IMR-90 (cell line): ENCODE data around the gene SEPHS1. TPM values are rescaled to one million over a fixed set of nuclear protein-coding genes. Genes with fewer than 3 reads are reported as not detected.

Experiments
- ATAC-seq: fragments of 200-7000 bp; cut with Tn5 transposase; 2 replicates; pipeline ENCODE4 v1.9.1; 2020; ENCODE audit warnings: low read depth, mild to moderate bottlenecking, moderate library complexity
- BruUV-seq: library from RNA; stranded (reverse); fragments of 400-500 nt; replicated peaks from 2 replicates; lab custom pipeline; 2021; lab: Mats Ljungman, UMichigan
- CTCF ChIA-PET: fragments of 300-600 bp; formaldehyde crosslinking; extraction: SDS; loops from one replicate; lab custom pipeline; 2021; ENCODE audit warnings: antibody characterized with exemption; lab: Yijun Ruan, JAX
- POLR2A ChIA-PET: fragments of 300-600 bp; sonication (Branson Sonifier 250); formaldehyde crosslinking; loops from one replicate; lab custom pipeline; 2022; ENCODE audit warnings: antibody characterized with exemption; ENCODE audit not compliant: unreplicated experiment; lab: Charles Lee
- DNase-seq: peaks from one replicate; pipeline ENCODE4 v3.0.0; 2013
- H2AFZ ChIP-seq: replicated peaks from 2 replicates; pipeline ENCODE3; 2013; ENCODE audit warnings: low read length, mild to moderate bottlenecking; ENCODE audit not compliant: poor library complexity
- H2AK5ac ChIP-seq: 2 replicates; pipeline ENCODE4 v1.6.1; 2013; ENCODE audit warnings: low read depth, low read length, inconsistent platforms
- H2AK9ac ChIP-seq: replicated peaks from 2 replicates; pipeline ENCODE3; 2013; ENCODE audit warnings: mild to moderate bottlenecking, low read depth, low read length, moderate library complexity; ENCODE audit not compliant: poor library complexity
- H2BK120ac ChIP-seq: 2 replicates; pipeline ENCODE4 v1.6.1; 2013; ENCODE audit warnings: low read depth, low read length, inconsistent platforms
- H2BK15ac ChIP-seq: 3 replicates; pipeline ENCODE4 v1.6.1; 2013; ENCODE audit warnings: low read depth, low read length, inconsistent platforms
- H2BK20ac ChIP-seq: 2 replicates; pipeline ENCODE4 v1.6.1; 2013; ENCODE audit warnings: low read depth, mild to moderate bottlenecking, inconsistent platforms, low read length, moderate library complexity
- H2BK5ac ChIP-seq: 2 replicates; pipeline ENCODE4 v1.6.1; 2013; ENCODE audit warnings: mild to moderate bottlenecking, low read depth, low read length, inconsistent platforms; ENCODE audit not compliant: poor library complexity, severe bottlenecking
- H3K14ac ChIP-seq: replicated peaks from 2 replicates; pipeline ENCODE4 v1.6.1; 2013; ENCODE audit warnings: low read depth, low read length, inconsistent platforms
- H3K18ac ChIP-seq: 2 replicates; pipeline ENCODE4 v1.6.1; 2013; ENCODE audit warnings: low read depth, low read length, control low read depth
- H3K23ac ChIP-seq: 2 replicates; pipeline ENCODE4 v1.6.1; 2013; ENCODE audit warnings: low read depth, low read length, inconsistent platforms
- H3K27ac ChIP-seq: 2 replicates; pipeline ENCODE4 v1.5.1; 2013; ENCODE audit warnings: mild to moderate bottlenecking, control low read depth, low read length; ENCODE audit not compliant: insufficient read depth
- H3K27me3 ChIP-seq: 2 replicates; pipeline ENCODE4 v1.6.1; 2013; ENCODE audit warnings: low read length; ENCODE audit not compliant: control insufficient read depth, insufficient read depth
- H3K36me3 ChIP-seq: 2 replicates; pipeline ENCODE4 v1.6.1; 2013; ENCODE audit warnings: low read length, mixed read lengths; ENCODE audit not compliant: control insufficient read depth, insufficient read depth
- H3K4ac ChIP-seq: 2 replicates; pipeline ENCODE4 v1.6.1; 2013; ENCODE audit warnings: low read depth, low read length, inconsistent platforms
- H3K4me1 ChIP-seq: 2 replicates; pipeline ENCODE4 v1.6.1; 2013; ENCODE audit warnings: low read length, mixed read lengths; ENCODE audit not compliant: control insufficient read depth, insufficient read depth
- H3K4me2 ChIP-seq: 2 replicates; pipeline ENCODE4 v1.6.1; 2013; ENCODE audit warnings: low read depth, mild to moderate bottlenecking, control low read depth, low read length, moderate library complexity
- H3K4me3 ChIP-seq: 2 replicates; pipeline ENCODE4 v1.5.1; 2013; ENCODE audit warnings: low read depth, mild to moderate bottlenecking, control low read depth, low read length, moderate library complexity; ENCODE audit not compliant: insufficient read depth
- H3K56ac ChIP-seq: 2 replicates; pipeline ENCODE4 v1.6.1; 2013; ENCODE audit warnings: low read length, inconsistent platforms; ENCODE audit not compliant: insufficient read depth; ENCODE audit errors: extremely low read depth
- H3K79me1 ChIP-seq, 2 experiments: 2 replicates each; pipeline ENCODE4 v1.6.1; 2013; ENCODE audit warnings: low read length in 2 of 2, inconsistent platforms in 1 of 2, low read depth in 1 of 2
- H3K9ac ChIP-seq: 2 replicates; pipeline ENCODE4 v1.6.1; 2013; ENCODE audit warnings: low read depth, low read length, control low read depth
- H3K9me1 ChIP-seq: 2 replicates; pipeline ENCODE4 v1.6.1; 2013; ENCODE audit warnings: low read length, inconsistent platforms; ENCODE audit not compliant: insufficient read depth
- H3K9me3 ChIP-seq: 2 replicates; pipeline ENCODE4 v1.6.1; 2013; ENCODE audit warnings: low read length; ENCODE audit not compliant: control insufficient read depth, insufficient read depth
- H4K20me1 ChIP-seq: 2 replicates; pipeline ENCODE4 v1.6.1; 2013; ENCODE audit warnings: low read length, inconsistent platforms; ENCODE audit not compliant: insufficient read depth
- H4K5ac ChIP-seq: 2 replicates; pipeline ENCODE4 v1.6.1; 2013; ENCODE audit warnings: mild to moderate bottlenecking, low read depth, low read length, control low read depth
- H4K8ac ChIP-seq, 2 experiments: 2 replicates each; pipeline ENCODE4 v1.6.1; 2013; ENCODE audit warnings: low read depth in 2 of 2, low read length in 2 of 2, control low read depth in 1 of 2, inconsistent platforms in 1 of 2
- H4K91ac ChIP-seq: 2 replicates; pipeline ENCODE4 v1.6.1; 2013; ENCODE audit warnings: low read depth, low read length, inconsistent platforms; ENCODE audit not compliant: insufficient read depth
- BHLHE40 ChIP-seq: fragments of 150-350 bp; IDR thresholded peaks from 2 replicates; pipeline ENCODE4 v1.6.1; 2016; ENCODE audit warnings: mild to moderate bottlenecking, low read depth, low read length
- ELK1 ChIP-seq: fragments of 150-350 bp; IDR thresholded peaks from 2 replicates; pipeline ENCODE4 v1.6.1; 2016; ENCODE audit warnings: low read depth, mild to moderate bottlenecking, low read length, moderate library complexity, borderline replicate concordance
- FOS ChIP-seq: fragments of 150-350 bp; IDR thresholded peaks from 2 replicates; pipeline ENCODE4 v1.6.1; 2016; ENCODE audit warnings: low read depth, low read length
- MAFK ChIP-seq: IDR thresholded peaks from 2 replicates; pipeline ENCODE4 v1.6.1; 2012; ENCODE audit warnings: low read depth, low read length, improper control_type of control experiment
- MAZ ChIP-seq: IDR thresholded peaks from 2 replicates; pipeline ENCODE4 v1.6.1; 2012; ENCODE audit warnings: low read depth, mild to moderate bottlenecking, low read length, improper control_type of control experiment, moderate library complexity, borderline replicate concordance
- RAD21 ChIP-seq: IDR thresholded peaks from 2 replicates; pipeline ENCODE4 v1.6.1; 2012; ENCODE audit warnings: low read length, improper control_type of control experiment
- RFX5 ChIP-seq: IDR thresholded peaks from 2 replicates; pipeline ENCODE4 v1.8.0; 2012; ENCODE audit warnings: low read depth, mild to moderate bottlenecking, low read length, moderate library complexity
- WGBS, 2 experiments: methylation state at CpG; one replicate each; pipeline versions ENCODE4 v1.1.5 to v1.1.7; 2013; ENCODE audit warnings: missing lambda C conversion rate in 2 of 2; ENCODE audit not compliant: insufficient read length in 1 of 2; ENCODE audit errors: extremely low coverage in 2 of 2; 5-methylcytosine and 5-hydroxymethylcytosine counted together
- dilution Hi-C: fragments of 300-500 bp; cut with HindIII; formaldehyde crosslinking; loops from one replicate; pipeline ENCODE4 v1.14.3; 2018; ENCODE audit warnings: low sequenced_read_pairs; ENCODE audit not compliant: unreplicated experiment
- in situ Hi-C: fragments of 300-500 bp; cut with MboI; formaldehyde crosslinking; loops from 3 replicates; pipeline ENCODE4 v1.14.3; 2019; ENCODE audit warnings: low sequenced_read_pairs, inconsistent platforms, mixed read lengths
- intact Hi-C: fragments of 100-400 bp; cut with micrococcal nuclease; formaldehyde crosslinking; loops from 2 replicates; pipeline ENCODE4 v1.10.0; 2022
- polyA plus RNA-seq, 3 experiments: library from polyadenylated mRNA; depleted of rRNA; stranded (reverse); fragments of >200 nt; gene quantifications; 2 replicates each; pipeline ENCODE4 v1.2.3, GENCODE V29; 2012; ENCODE audit warnings: low replicate concordance in 1 of 3
- total RNA-seq: library from RNA; depleted of rRNA; stranded (reverse); fragments of >200 nt; gene quantifications from 2 replicates; pipeline ENCODE4 v1.2.3, GENCODE V29; 2012

SEPHS1 gene
- total and polyA plus RNA-seq, 2 of the 4 experiments (the other 2 are of a cell fraction), result 39.4 to 69.4 TPM

GRCh38 chr10:13365243-13365642, 17.1 kb upstream of the SEPHS1 start:
- Histone ChIP-seq H3K4me2 (no peak overlapping the region), H2AFZ (no peak overlapping the region), H2BK15ac (no peak overlapping the region), H3K27me3 (peaks cover 9% of the 10 kb centered on the region), H2BK20ac (no peak overlapping the region), H3K56ac (no peak overlapping the region), H4K20me1 (no peaks in the 10 kb centered on the region), H3K18ac (no peak overlapping the region), H3K4ac (no peak overlapping the region), H2AK9ac (no peak overlapping the region), H4K5ac (no peak overlapping the region), H3K9ac (no peak overlapping the region), H4K8ac (no peak overlapping the region), H4K91ac (no peak overlapping the region), H3K9me3 (no peaks in the 10 kb centered on the region), H3K79me1 (no peaks in the 10 kb centered on the region), H3K23ac (no peak overlapping the region), H3K36me3 (no peaks in the 10 kb centered on the region), H3K4me1 (no peaks in the 10 kb centered on the region), H3K27ac (no peak overlapping the region), H3K9me1 (no peaks in the 10 kb centered on the region), H2AK5ac (no peak overlapping the region), H2BK5ac (no peak overlapping the region), H3K14ac (no peak overlapping the region), H3K4me3 (no peak overlapping the region), H2BK120ac (no peak overlapping the region)
- DNase-seq, result no peak
- CTCF ChIA-PET, result no interaction called here
- ATAC-seq, result no peak
- 100% methylated on average over 1 of the region's 5 CpGs; no CpG with 5 or more reads in 1 of the 2 experiments for WGBS, 2 experiments
- no peak for TF ChIP-seq ELK1
- TF ChIP-seq BHLHE40, result no peak
- TF ChIP-seq MAZ, result no peak
- TF ChIP-seq MAFK, result no peak
- TF ChIP-seq RAD21, result no peak
- no peak for TF ChIP-seq FOS
- TF ChIP-seq RFX5, result no peak
- intact Hi-C loops (no loop called here), in situ Hi-C loops (no loop called here), dilution Hi-C loops (no loop called here)
- BruUV-seq, result no TSS peak
- POLR2A ChIA-PET, result no interaction called here
